Body of pancreas (tissue), 4 donors: ENCODE measurements around the gene BIK. TPM values are rescaled to one million over a fixed set of nuclear protein-coding genes. Genes with fewer than 3 reads are reported as not detected.

Source experiments
- ATAC-seq: fragments of 150-250 bp; one replicate; pipeline ENCODE4 v1.9.1; 2016
- DNase-seq, 4 donors: peaks; one replicate each; pipeline ENCODE4 v3.0.0-alpha.2; 2019
- H3K27ac ChIP-seq, 4 donors: fragments of 200-600 bp; sonication (generic); 1 replicate in 3 of 4; 2 replicates in 1 of 4; pipeline versions ENCODE4 v1.5.1 to v1.6.1; 2016 to 2019; ENCODE audit warnings: mild to moderate bottlenecking in 1 of 4, mixed read lengths in 1 of 4, moderate library complexity in 1 of 4
- H3K27me3 ChIP-seq, 2 donors: fragments of 200-600 bp; sonication (generic); one replicate each; pipeline ENCODE4 v1.6.0; 2016; ENCODE audit warnings: mild to moderate bottlenecking in 1 of 2
- H3K36me3 ChIP-seq, 2 donors: fragments of 200-600 bp; sonication (generic); replicated peaks in 1 of 2; 2 replicates each; pipeline ENCODE4 v1.5.1; 2016; ENCODE audit warnings: low read depth in 2 of 2; ENCODE audit not compliant: insufficient read depth in 1 of 2
- H3K4me1 ChIP-seq: fragments of 200-600 bp; sonication (generic); one replicate; pipeline ENCODE4 v1.6.0; 2016
- H3K4me3 ChIP-seq, 2 donors: fragments of 200-600 bp; sonication (generic); 1 replicate in 1 of 2; 2 replicates in 1 of 2; pipeline ENCODE4 v1.5.1; 2016 to 2019
- H3K9me3 ChIP-seq, 3 donors: fragments of 200-600 bp; sonication (generic); 1 replicate in 2 of 3; 2 replicates in 1 of 3; pipeline ENCODE4 v1.5.1; 2016
- CTCF ChIP-seq, 7 experiments: fragments of 450-650 bp in 4 of 7; fragments of 200-600 bp in 3 of 7; sonication (generic) in 3 of 7; IDR thresholded peaks; one replicate each; pipeline ENCODE4 v1.5.1; 2016 to 2019; ENCODE audit warnings: antibody characterized with exemption in 7 of 7
- POLR2A ChIP-seq, 3 donors: fragments of 450-650 bp; IDR thresholded peaks; one replicate each; pipeline ENCODE4 v1.6.1; 2016; ENCODE audit warnings: antibody characterized with exemption in 3 of 3, mild to moderate bottlenecking in 2 of 3
- WGBS, 2 donors: methylation state at CpG; one replicate each; pipeline ENCODE4 v1.1.5; 2017; 5-methylcytosine and 5-hydroxymethylcytosine counted together
- intact Hi-C: fragments of 100-400 bp; cut with DNase I; formaldehyde crosslinking; loops from one replicate; pipeline ENCODE4 v1.15.1; 2023
- total RNA-seq, 2 donors: library from RNA; depleted of rRNA; stranded (reverse); fragments of >200 nt; gene quantifications; one replicate each; pipeline ENCODE4 v1.1.0, GENCODE V29; 2016

BIK gene
- total RNA-seq, 2 donors from 2014 or later = 1.6 to 11.5 TPM

DNA sequence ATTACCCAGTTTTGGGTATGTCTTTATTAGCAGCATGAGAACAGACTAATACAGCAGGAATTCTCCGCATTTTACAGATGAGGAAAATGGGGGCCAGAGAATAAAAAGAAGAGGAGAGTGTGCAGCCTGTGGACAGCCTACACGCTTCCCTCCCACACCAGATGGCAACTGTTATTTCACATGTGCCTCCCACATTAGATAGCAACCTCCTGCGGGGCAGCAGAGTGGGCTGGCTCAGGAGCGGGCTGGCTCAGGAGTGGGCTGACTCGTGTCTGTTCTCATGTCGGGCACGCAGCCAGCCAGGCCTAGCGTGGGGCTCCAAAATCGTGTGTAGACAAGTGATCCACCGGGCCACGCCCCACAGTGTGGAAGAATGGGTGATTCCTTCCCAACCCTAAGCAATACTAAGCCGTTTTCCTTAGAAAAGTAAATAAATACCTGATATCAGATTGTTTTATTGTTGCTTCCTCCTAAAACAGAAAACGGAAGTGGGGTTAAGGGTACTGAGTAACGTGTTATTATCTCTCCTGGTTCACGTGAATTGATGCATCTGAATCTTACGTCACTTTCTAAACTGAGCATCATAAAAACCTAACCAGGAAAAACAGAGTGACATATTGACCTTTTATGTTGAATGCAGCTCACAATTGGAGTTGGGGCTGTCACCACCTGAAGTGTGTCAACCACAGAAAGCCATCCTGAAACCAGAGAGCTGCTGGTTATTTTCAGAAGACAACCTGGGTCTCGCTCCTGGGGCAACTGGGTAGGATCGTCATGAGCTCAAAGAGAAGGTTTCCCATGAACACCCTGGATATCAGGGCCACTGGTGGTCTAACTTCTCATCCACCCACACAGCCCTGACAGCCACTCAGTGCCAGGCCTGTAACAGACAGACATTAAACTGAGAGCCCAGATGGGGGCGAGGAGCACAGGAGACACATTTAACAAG lies 24.6 kb upstream of the BIK start:
- peaks cover 5% of the 10 kb centered on the region for H3K4me1 ChIP-seq
- intact Hi-C loops = no loop called here
- DNase-seq (no peak), ATAC-seq (no peak)
- WGBS, 2 donors = 82 to 86% methylated on average over 19 of the region's 19 CpGs
- no peaks in the 10 kb centered on the region for H3K9me3 ChIP-seq
- H3K4me3 ChIP-seq = no peak overlapping the region
- TF ChIP-seq CTCF (IDR thresholded peaks at IDR 0.05) (no peak), POLR2A (IDR thresholded peaks at IDR 0.05) (no peak)
- no peaks in the 10 kb centered on the region for H3K27me3 ChIP-seq
- H3K27ac ChIP-seq = no peak overlapping the region
- H3K36me3 ChIP-seq = no peaks in the 10 kb centered on the region

DNA sequence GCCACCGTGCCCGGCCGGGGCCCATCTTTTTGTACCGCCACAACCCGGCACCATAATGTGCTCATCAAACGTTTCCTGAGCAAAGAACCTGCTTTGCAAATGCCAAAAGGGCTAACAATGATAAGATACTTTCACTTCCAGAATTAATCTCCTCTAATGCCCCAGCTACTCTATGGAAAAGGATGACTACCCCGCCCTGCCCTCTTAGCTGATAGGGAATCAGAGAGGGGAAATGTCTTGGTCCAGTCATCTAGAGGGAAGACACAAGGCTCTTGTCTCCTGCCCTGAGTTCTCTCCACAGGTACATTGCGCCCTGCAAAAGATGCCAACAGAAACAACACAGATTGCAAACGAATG lies 21.9 kb upstream of the BIK start:
- Histone ChIP-seq H3K27me3 (no peaks in the 10 kb centered on the region), H3K36me3 (no peaks in the 10 kb centered on the region), H3K4me1 (peaks cover 5% of the 10 kb centered on the region), H3K4me3 (peak overlapping the region; percentile 90 to 97), H3K9me3 (no peaks in the 10 kb centered on the region), H3K27ac (peak overlapping the region in 3 of 4 donors; percentile 0 to 72 (median 55))
- WGBS, 2 donors = 49 to 72% methylated on average over 9 of the region's 9 CpGs
- no peak for DNase-seq
- intact Hi-C loops = no loop called here
- ATAC-seq = no peak
- no peak for TF ChIP-seq POLR2A (IDR thresholded peaks at IDR 0.05)

- 5 to 11% methylated on average over 21 to 64 of the region's 64 CpGs for WGBS, 2 donors
- peak within 1 kb of the TSS in 3 of 4 donors; percentile 0 to 72 (median 55) for H3K27ac ChIP-seq
These were observed 21.4 kb upstream of the BIK start, which contains the start of gene TTLL1 for GRCh38 chr22:43088984-43089717. Gene TTLL1 (minus strand): TSS chr22:43089391. CDS start chr22:43075586, 13,805 bp downstream.

GRCh38 chr22:43090130-43090789 lies 20.3 kb upstream of the BIK start:
- Histone ChIP-seq H3K4me1 (peaks cover 5% of the 10 kb centered on the region), H3K27me3 (no peaks in the 10 kb centered on the region), H3K36me3 (no peaks in the 10 kb centered on the region), H3K27ac (peak overlapping the region in 1 of 4 donors; percentile 72), H3K9me3 (no peaks in the 10 kb centered on the region), H3K4me3 (no peak overlapping the region)
- WGBS, 2 donors = 31 to 66% methylated on average over 3 to 6 of the region's 6 CpGs
- intact Hi-C loops = no loop called here
- DNase-seq = peak; percentile 43 to 79 (median 63)
- TF ChIP-seq CTCF (IDR thresholded peaks at IDR 0.05) (peak in 4 of 7 experiments; percentile 34 to 56 (median 50)), POLR2A (IDR thresholded peaks at IDR 0.05) (no peak)
- peak; percentile 38 for ATAC-seq

More at GRCh38 chr22:43088984-43089717, 21.4 kb upstream of the BIK start, which contains the start of gene TTLL1:
- Histone ChIP-seq H3K9me3 (no peaks in the 10 kb centered on the region), H3K4me3 (peak within 1 kb of the TSS; percentile 90 to 97), H3K27me3 (no peaks in the 10 kb centered on the region), H3K4me1 (peaks cover 5% of the 10 kb centered on the region), H3K36me3 (no peaks in the 10 kb centered on the region)
- peak in 4 of 7 experiments; percentile 7 to 44 (median 32) for TF ChIP-seq CTCF (IDR thresholded peaks at IDR 0.05)
- TF ChIP-seq POLR2A (IDR thresholded peaks at IDR 0.05) = peak in 2 of 3 donors; percentile 44 to 55
- peak; percentile 97 for ATAC-seq
- peak; percentile 87 to 93 (median 89) for DNase-seq
- intact Hi-C loops = no loop called here
